Right renal cortex interstitium (tissue), 3 donors: ENCODE results near the gene C13orf42. TPM values are rescaled to one million over a fixed set of nuclear protein-coding genes. Genes with fewer than 3 reads are reported as not detected.

Source experiments
- DNase-seq, 3 donors: peaks; one replicate each; pipeline ENCODE4 v3.0.0-alpha.2; 2013; ENCODE audit warnings: low read depth in 3 of 3, low spot score in 2 of 3
- polyA plus RNA-seq, 3 donors: library from polyadenylated mRNA; unstranded; fragments of 120-200 nt; gene quantifications; one replicate each; pipeline ENCODE4 v1.2.1, GENCODE V29; 2013; ENCODE audit not compliant: insufficient read length in 3 of 3

C13orf42 gene
- polyA plus RNA-seq, 3 donors: 0.22 to 0.52 (median 0.39) TPM

- no peak for DNase-seq
Observed at GRCh38 chr13:51067210-51067701, 43.8 kb downstream of the C13orf42 start.

DNA sequence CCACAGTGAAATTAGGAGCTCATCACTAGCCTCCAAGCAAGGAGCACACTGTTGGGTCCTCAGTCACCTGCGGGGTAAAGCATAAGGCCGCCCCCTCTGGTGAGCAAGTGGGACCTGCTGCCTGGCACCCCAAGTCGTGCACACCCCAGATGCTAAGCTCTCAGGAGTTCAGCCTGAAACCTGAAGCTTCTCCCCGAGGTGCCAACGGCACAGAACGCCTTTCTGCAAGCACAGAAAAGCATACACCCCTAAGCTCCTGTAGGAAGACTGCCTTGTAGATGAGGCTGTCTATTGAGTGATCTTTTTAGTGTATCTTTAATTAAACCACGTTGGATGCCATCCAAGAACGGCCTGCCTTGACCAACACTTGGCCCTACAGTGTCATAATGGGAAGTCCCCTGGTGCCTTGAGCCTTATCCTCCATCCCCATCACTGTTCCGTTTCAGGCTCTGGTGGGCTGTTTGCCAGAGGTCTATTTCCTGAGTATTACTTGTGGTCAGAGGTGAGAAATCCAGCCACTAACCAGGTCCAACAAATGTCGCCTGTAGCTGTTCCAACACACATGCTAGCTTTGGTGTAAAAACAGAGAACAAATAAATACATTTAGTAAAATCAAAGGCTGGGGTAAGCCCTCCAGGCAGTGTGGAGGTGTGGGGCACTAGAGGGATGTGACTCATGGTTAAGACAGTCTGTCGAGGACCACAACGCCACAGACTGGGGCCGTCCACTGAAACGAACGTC lies 44.8 kb downstream of the C13orf42 start:
- no peak for DNase-seq

- DNase-seq: no peak
Observed at GRCh38 chr13:51065372-51066090, 45.5 kb downstream of the C13orf42 start.

DNA sequence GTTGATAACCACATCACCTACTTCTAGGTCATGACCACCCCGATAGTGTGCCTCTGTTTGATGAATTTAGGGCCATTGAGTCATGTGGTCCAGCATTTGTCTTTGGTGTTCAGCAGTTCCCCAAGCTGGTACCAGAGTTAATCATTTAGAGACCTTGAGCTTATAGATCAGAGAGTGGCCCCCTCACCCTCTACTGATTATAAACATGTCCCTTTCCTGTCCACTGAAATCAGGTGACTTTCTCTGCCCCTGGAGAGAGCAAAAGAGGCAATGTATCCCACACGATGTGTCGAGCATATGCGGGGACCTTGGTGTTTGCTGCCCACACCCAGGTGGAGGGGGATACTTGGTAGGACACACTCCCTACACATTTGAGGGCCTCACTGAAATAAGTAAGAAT lies 46.3 kb downstream of the C13orf42 start:
- DNase-seq: no peak

DNA sequence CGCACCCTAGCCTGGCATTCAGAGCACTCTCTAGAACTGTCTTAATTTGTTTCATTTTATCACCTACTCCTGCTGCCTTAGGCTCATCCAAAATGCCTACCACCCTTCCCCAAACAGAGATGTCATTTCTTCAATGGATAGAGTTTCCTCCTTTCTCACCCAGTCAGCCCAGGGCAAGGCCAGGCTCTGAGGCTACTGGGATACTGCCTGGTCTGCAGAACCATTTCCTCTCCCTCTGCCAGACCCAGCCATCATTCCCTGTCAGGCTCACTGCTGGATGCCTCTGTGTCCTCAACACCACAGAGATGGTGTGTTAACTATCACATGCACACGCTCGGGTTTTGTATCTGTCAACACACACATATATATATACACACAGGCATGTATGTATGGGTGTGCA lies 47.2 kb downstream of the C13orf42 start:
- no peak for DNase-seq

- no peak for DNase-seq
Observed at GRCh38 chr13:51058461-51059167, 52.5 kb downstream of the C13orf42 start.

DNA sequence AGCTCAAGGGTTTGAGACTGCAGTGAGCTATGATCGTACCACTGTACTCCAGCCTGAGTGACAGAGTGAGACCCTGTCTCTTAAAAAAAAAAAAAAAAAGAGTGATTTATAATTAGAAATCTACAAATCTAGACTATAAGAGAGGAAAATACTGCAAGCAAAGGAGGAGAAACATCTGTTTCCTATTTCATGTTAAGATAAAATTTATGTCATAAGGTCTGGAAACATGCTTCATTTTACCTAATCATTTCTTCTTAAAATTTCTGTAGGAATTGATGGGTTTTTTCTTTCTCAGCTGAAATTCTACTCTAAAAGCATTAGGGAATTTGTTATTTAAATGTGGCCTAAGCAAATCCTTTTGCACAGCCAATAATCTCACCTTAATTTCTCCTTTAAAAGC lies 53.2 kb downstream of the C13orf42 start:
- no peak for DNase-seq

GRCh38 chr13:51057001-51057400 lies 54.1 kb downstream of the C13orf42 start:
- DNase-seq: no peak

DNA sequence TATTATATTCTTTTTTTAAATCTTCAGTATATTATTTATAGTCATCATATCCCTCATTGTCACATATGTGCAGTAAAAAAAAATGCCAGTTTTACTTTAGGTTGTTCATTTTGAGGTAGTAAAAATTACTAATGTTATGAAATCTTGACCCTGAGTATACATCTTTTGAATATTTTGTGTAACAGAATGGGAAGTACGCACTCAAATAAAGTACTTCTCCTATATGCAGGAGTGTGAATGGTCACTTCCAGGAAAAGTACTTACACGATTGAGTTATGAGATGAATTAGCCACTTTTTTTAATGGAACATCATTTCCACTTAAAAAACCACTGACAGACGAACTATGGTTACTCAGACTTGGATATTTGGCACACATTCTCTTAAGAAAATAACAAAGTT lies 58.5 kb downstream of the C13orf42 start:
- no peak for DNase-seq

DNA sequence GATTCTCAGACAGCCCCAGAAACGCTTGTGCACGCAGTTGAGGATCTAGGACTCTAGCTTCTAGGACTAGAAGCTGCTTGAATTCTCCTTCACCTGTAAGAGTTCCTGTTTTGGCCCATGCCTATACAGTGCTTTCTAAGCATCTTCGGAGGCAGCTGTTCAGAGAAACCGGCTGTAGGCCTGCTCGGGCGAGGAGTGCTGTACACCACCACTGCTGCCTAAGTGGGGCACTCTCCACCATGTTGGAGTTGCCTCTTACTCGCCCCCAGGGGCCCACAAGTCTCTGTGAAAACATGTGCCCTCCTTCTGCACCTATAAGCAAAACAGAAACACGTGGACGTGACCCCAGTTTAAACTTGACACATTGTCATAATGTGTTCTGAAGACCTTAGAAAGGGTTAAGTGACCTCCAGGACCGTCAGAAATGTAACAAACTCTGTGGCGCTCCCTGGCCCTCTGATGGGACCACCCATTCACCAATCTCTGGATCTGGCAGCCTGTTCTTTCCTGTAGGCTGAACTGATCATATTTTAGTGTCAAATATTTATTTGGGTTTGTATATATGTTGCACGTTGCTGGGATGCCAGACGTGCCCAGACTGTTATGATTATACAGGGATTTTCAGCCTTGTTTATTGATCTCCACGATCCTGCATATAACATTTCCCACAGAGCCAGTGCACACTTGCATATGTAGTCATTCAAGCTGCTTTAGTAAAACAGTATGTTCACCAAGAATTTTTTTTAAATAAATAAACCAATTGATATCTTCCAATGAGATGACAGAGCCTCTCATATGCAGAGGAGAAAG lies 60.8 kb downstream of the C13orf42 start:
- no peak for DNase-seq

DNA sequence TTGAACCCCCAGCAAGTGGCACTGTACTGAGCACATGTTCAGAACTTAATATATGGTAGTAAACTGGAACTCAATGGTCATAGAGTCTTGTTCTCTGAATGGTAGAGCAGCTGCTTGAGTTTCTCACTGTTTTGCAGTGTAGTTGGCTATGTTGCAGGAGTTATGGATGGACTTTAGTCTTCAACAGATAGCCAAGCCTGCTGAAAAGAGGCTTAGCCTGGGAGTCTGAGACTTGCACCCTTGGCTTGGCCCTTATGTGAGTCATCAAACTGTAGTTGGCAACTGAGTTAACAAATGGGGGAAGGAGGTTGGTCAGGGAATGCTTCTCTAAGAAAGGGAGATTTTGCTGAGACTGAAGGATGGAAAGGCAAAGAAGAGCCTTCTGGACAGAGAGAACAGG lies 62.5 kb downstream of the C13orf42 start:
- no peak for DNase-seq

- DNase-seq: no peak
Observed at GRCh38 chr13:51048166-51048461, 63.0 kb downstream of the C13orf42 start.

DNA sequence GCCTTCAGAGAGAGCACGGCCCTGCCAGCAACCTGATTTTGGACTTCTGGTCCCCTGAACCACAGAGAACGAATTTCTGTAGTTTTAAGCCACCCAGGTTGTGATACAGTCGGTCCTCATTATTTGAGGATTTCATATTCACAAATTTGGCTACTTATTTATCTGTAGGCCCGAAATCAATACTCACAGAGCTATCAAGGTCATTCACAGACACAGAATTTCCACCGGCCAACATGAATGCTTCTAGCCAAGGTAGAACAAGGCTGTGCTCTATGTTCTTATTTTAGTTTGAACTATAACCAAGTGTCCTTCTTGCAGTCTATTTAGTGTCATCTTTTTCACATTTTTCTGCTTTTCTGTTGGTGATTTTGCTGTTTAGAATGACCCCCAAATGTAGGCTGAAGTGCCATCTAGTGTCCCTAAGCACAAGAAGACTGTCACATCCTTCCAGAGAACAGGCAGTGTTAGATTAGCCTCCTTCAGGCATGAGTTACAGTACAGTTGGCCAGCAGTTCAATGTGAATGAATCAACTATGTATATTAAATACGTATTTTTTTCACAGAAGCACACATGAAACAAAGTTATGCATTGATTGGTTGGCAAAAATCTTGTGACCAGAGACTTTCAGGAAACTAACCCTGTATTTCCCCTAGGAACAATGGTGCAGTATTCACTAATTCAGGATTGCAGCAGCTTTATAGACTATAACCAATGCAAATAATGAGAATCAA lies 63.5 kb downstream of the C13orf42 start:
- DNase-seq: no peak

DNA sequence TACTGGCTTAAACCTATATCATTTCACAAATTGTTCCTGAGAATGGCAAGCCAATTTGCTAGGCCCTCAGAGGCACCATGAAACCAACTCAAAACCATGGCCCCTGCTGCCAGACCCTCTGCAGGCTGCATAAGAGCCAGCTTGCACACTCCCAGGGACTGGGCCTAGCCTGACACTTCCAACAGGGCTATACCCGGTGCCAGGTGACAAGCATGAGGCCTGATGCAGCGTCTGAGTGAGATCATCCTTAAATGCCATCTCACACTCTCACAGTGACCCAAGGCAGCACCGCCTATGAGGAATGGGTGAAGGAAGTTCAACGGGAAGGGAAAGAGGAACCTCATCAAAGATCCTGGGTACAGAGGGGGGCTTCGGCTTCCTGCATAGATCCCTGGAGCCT lies 65.6 kb downstream of the C13orf42 start:
- no peak for DNase-seq

GRCh38 chr13:51044023-51044665 lies 66.9 kb downstream of the C13orf42 start:
- no peak for DNase-seq

GRCh38 chr13:51043310-51043709 lies 67.8 kb downstream of the C13orf42 start:
- DNase-seq: no peak

DNA sequence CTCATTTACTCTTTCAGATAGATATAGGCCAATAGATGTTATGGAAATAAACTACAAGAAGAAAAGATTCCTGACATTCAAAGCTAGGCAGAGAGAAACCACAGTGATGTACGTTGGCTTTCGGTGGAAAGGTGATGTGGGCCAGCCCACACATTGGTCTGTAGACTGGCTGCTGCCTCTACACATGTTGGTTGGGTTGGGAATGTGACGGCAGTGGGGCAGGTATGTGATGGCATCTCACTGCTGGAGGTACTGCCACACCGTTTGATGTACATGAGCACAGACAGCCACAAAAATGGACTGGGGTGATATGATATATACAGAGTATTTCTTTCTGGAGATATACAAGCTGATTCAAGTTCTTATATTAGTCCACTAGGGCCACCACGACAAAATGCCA lies 69.4 kb downstream of the C13orf42 start:
- no peak for DNase-seq

- DNase-seq: no peak
Observed at GRCh38 chr13:51041126-51041525, 69.9 kb downstream of the C13orf42 start.

GRCh38 chr13:51040431-51040830 lies 70.6 kb downstream of the C13orf42 start:
- no peak for DNase-seq

DNA sequence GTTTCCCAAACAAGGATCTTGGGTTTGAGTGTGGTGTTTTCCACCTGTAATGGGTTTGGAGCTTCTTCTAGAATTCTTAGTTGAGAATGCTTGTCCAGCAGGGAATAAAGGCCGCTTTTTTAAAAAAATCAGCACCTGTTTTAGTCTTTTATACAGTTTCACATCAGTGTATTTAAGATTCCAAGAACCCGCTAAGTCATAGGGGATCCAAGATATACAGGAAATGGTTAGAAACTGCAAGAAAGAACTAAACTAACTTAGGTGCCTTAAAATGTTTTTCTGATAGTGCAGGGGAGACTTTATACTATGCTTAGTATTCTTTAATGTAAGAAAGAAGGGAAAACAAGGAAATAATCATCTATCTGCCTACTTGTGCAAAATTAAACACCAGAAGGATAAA lies 74.7 kb downstream of the C13orf42 start:
- no peak for DNase-seq
